ENCODE results near the gene GIPC2.
A peak's percentile ranks its signal among the peaks of the same experiment; 100 is the strongest.
"Not testable (repeated sequence)": the region's sequence is repeated elsewhere in the genome, so short reads cannot be mapped to it uniquely, and the experiment has no call there.

Gene GIPC2

DNA sequence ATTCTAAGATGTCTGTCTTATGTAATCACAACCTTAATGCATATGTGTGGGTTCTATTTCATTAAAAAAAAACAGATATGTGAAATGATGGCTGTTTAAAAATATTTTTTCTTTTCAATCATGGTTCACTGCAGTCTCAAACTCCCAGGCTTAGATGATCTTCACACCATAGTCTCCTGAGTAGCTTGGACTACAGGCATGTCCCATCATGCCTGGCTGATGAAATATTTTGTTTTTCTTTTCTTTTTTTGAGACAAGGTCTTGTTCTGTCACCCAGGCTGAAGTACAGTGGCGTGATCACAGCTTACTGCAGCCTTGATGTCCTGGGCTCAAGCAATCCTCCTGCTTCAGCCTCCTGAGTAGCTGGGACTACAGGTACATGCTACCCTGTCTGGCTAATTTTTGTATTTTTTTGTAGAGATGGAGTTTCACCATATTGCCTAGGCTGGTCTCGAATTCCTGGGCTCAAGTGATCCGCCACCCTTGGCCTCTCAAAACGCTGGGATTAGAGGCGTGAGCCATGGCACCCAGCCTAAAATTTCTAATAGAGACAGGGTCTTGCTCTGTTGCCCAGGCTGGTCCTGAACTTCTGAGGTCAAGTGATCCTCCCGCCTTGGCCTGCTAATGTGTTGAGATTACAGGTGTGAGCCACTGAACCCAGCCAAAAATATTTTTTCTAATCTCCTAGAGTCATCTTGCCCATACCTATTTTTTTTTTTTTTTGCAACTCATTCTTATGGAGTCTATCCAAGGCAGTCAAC lies 67.6 kb downstream of the GIPC2 start:
- TF ChIP-seq, protein P1, sequence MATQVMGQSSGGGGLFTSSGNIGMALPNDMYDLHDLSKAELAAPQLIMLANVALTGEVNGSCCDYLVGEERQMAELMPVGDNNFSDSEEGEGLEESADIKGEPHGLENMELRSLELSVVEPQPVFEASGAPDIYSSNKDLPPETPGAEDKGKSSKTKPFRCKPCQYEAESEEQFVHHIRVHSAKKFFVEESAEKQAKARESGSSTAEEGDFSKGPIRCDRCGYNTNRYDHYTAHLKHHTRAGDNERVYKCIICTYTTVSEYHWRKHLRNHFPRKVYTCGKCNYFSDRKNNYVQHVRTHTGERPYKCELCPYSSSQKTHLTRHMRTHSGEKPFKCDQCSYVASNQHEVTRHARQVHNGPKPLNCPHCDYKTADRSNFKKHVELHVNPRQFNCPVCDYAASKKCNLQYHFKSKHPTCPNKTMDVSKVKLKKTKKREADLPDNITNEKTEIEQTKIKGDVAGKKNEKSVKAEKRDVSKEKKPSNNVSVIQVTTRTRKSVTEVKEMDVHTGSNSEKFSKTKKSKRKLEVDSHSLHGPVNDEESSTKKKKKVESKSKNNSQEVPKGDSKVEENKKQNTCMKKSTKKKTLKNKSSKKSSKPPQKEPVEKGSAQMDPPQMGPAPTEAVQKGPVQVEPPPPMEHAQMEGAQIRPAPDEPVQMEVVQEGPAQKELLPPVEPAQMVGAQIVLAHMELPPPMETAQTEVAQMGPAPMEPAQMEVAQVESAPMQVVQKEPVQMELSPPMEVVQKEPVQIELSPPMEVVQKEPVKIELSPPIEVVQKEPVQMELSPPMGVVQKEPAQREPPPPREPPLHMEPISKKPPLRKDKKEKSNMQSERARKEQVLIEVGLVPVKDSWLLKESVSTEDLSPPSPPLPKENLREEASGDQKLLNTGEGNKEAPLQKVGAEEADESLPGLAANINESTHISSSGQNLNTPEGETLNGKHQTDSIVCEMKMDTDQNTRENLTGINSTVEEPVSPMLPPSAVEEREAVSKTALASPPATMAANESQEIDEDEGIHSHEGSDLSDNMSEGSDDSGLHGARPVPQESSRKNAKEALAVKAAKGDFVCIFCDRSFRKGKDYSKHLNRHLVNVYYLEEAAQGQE (IDR thresholded peaks at IDR 0.05; ENCODE audit: insufficient replicate concordance, low read depth), result no peak
- TF ChIP-seq POLR2AphosphoS5 (IDR thresholded peaks at IDR 0.05; ENCODE audit: low read depth) (no peak), SPI1 (IDR thresholded peaks at IDR 0.05; ENCODE audit: borderline replicate concordance, low read depth) (no peak), GABPA (IDR thresholded peaks at IDR 0.05; ENCODE audit: low read depth) (no peak)
- TF ChIP-seq, protein P2, sequence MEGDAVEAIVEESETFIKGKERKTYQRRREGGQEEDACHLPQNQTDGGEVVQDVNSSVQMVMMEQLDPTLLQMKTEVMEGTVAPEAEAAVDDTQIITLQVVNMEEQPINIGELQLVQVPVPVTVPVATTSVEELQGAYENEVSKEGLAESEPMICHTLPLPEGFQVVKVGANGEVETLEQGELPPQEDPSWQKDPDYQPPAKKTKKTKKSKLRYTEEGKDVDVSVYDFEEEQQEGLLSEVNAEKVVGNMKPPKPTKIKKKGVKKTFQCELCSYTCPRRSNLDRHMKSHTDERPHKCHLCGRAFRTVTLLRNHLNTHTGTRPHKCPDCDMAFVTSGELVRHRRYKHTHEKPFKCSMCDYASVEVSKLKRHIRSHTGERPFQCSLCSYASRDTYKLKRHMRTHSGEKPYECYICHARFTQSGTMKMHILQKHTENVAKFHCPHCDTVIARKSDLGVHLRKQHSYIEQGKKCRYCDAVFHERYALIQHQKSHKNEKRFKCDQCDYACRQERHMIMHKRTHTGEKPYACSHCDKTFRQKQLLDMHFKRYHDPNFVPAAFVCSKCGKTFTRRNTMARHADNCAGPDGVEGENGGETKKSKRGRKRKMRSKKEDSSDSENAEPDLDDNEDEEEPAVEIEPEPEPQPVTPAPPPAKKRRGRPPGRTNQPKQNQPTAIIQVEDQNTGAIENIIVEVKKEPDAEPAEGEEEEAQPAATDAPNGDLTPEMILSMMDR (IDR thresholded peaks at IDR 0.05; ENCODE audit: insufficient read depth, low read length), result no peak
- no peak overlapping the region for H3K4me3 ChIP-seq (replicated peaks; ENCODE audit: insufficient read depth, low read length)
- H3K27me3 ChIP-seq (ENCODE audit: insufficient read depth, poor library complexity, severe bottlenecking), result no peaks in the 10 kb centered on the region
- no peak overlapping the region for H3K27ac ChIP-seq (replicated peaks)
- DNase-seq (ENCODE audit: low read depth in 1 of 2, low spot score in 1 of 2), result no peak

DNA sequence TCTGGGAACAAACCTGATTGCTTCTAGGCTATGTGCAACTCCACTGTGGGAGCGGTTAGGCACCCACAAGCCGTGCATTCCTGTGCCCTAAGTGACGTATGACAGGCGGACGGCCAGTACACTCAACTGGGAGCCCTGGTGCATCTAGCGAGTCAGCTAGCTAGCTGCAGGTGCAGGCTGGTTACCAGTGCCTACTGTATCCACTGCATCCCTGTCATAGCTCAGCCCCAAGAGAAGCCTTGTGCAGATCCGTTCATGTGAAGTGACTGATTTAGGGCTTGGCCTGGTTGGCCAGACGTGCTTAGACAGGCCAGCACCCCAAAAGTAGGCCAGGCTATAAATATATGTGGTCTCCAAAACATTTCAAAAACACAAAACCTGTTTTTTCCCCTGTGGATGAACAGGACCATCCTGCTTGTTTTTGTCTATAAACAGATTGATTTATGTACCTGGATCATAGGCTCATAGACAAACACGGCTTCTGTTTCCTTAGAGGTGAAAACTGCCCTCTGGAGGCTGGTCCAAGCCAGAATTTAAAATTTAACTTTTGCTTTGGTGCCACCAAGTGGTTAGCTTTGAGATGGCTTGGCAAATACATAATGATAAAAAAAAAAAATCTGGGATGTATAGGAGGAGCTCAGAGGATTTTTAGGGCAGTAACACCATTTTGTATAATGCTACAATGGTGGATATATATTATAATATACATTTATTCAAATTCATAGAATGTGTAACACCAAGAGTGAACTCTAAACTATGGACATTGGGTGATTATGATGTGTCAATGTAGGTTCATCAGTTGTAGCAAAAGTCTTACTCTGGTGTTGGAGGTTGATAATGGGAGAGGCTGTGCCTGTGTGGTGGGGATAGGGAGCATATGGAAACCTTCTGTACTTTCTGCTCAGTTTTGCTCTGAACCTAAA lies 68.5 kb downstream of the GIPC2 start:
- H3K27ac ChIP-seq (replicated peaks), result no peak overlapping the region
- peak; percentile 8 to 52 for DNase-seq (ENCODE audit: low read depth in 1 of 2, low spot score in 1 of 2)

DNA sequence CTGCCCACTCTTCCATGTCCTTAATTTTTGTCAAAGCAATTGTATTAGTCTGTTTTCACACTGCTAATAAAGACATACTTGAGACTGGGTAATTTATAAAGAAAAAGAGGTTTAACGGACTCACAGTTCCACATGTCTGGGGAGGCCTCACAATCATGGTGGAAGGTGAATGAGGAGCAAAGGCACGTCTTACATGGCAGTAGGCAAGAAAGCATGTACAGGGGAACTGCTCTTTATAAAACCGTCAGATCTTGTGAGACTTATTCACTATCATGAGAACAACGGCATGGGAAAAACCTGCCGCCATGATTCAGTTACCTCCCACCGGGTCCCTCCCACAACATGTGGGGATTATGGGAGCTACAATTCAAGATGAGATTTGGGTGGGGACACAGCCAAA lies 74.7 kb downstream of the GIPC2 start:
- not testable (repeated sequence) for DNase-seq (ENCODE audit: low read depth in 1 of 2, low spot score in 1 of 2); H3K27me3 ChIP-seq (ENCODE audit: insufficient read depth, poor library complexity, severe bottlenecking)

More for the DNA sequence above, 68.5 kb downstream of the GIPC2 start:
- H3K27me3 ChIP-seq (ENCODE audit: insufficient read depth, poor library complexity, severe bottlenecking), result no peaks in the 10 kb centered on the region
- no peak overlapping the region for H3K4me3 ChIP-seq (replicated peaks; ENCODE audit: insufficient read depth, low read length)
- TF ChIP-seq SPI1 (IDR thresholded peaks at IDR 0.05; ENCODE audit: borderline replicate concordance, low read depth) (no peak), GABPA (IDR thresholded peaks at IDR 0.05; ENCODE audit: low read depth) (no peak), POLR2AphosphoS5 (IDR thresholded peaks at IDR 0.05; ENCODE audit: low read depth) (no peak)
- TF ChIP-seq, protein P1 (IDR thresholded peaks at IDR 0.05; ENCODE audit: insufficient replicate concordance, low read depth), result no peak
- TF ChIP-seq, protein P2 (IDR thresholded peaks at IDR 0.05; ENCODE audit: insufficient read depth, low read length), result peak; percentile 17

DNA sequence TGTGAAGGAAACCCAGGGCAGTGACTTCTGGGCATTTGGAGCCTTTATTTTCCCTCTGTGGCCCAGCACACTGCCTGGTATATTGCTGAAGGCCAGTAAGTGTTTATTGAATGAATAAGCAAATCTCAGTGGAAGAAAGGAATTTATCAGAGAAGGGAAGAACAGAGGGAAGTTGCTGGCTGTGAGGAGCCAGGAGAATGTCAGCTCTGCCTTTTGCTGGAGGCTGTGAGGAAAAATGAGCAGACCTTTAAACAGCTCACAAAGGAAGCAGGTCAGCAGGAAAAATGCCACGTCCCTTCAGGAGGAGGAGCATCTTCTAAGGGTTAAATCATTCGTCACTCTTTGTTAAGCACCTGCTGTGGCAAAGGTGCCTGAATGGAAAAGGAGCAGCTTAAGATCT lies 75.9 kb downstream of the GIPC2 start:
- no peaks in the 10 kb centered on the region for H3K27me3 ChIP-seq (ENCODE audit: insufficient read depth, poor library complexity, severe bottlenecking)
- DNase-seq (ENCODE audit: low read depth in 1 of 2, low spot score in 1 of 2), result no peak
- H3K4me3 ChIP-seq (replicated peaks; ENCODE audit: insufficient read depth, low read length), result no peak overlapping the region
- TF ChIP-seq, protein P2 (IDR thresholded peaks at IDR 0.05; ENCODE audit: insufficient read depth, low read length), result no peak
- TF ChIP-seq GABPA (IDR thresholded peaks at IDR 0.05; ENCODE audit: low read depth) (no peak), SPI1 (IDR thresholded peaks at IDR 0.05; ENCODE audit: borderline replicate concordance, low read depth) (no peak), POLR2AphosphoS5 (IDR thresholded peaks at IDR 0.05; ENCODE audit: low read depth) (no peak)
- TF ChIP-seq, protein P1 (IDR thresholded peaks at IDR 0.05; ENCODE audit: insufficient replicate concordance, low read depth), result no peak
- no peak overlapping the region for H3K27ac ChIP-seq (replicated peaks)

More for the DNA sequence above, 74.7 kb downstream of the GIPC2 start:
- not testable (repeated sequence) for H3K27ac ChIP-seq (replicated peaks); H3K4me3 ChIP-seq (replicated peaks; ENCODE audit: insufficient read depth, low read length)
